Spleen (tissue), 11 donors: ENCODE data around the gene GNS. TPM values are rescaled to one million over a fixed set of nuclear protein-coding genes. Genes with fewer than 3 reads are reported as not detected.

ENCODE experiments used
- DNase-seq: peaks from one replicate; pipeline ENCODE4 v3.0.0-alpha.2; 2020
- H3K27ac ChIP-seq, 8 donors: fragments of 200-600 bp; sonication (generic) in 7 of 8; 1 replicate in 4 of 8; 2 replicates in 4 of 8; pipeline versions ENCODE4 v1.5.0 to v1.8.0; 2016 to 2021; ENCODE audit warnings: inconsistent platforms in 4 of 8, mild to moderate bottlenecking in 4 of 8, moderate library complexity in 1 of 8
- H3K27me3 ChIP-seq, 7 donors: fragments of 200-600 bp; sonication (generic) in 6 of 7; replicated peaks in 1 of 7; 1 replicate in 4 of 7; 2 replicates in 3 of 7; pipeline versions ENCODE4 v1.5.0 to v1.8.0; 2016 to 2021; ENCODE audit warnings: inconsistent platforms in 3 of 7, mild to moderate bottlenecking in 1 of 7
- H3K36me3 ChIP-seq, 6 donors: fragments of 200-600 bp; sonication (generic) in 5 of 6; 1 replicate in 4 of 6; 2 replicates in 2 of 6; pipeline versions ENCODE4 v1.5.0 to v1.8.0; 2016 to 2021; ENCODE audit warnings: inconsistent platforms in 2 of 6
- H3K4me1 ChIP-seq, 6 donors: fragments of 200-600 bp; sonication (generic) in 5 of 6; 1 replicate in 3 of 6; 2 replicates in 3 of 6; pipeline versions ENCODE4 v1.5.0 to v1.8.0; 2016 to 2021; ENCODE audit warnings: inconsistent platforms in 3 of 6
- H3K4me3 ChIP-seq, 8 donors: fragments of 200-600 bp; sonication (generic) in 7 of 8; 1 replicate in 4 of 8; 2 replicates in 4 of 8; pipeline versions ENCODE4 v1.5.0 to v1.8.0; 2016 to 2021; ENCODE audit warnings: inconsistent platforms in 4 of 8, mild to moderate bottlenecking in 4 of 8, moderate library complexity in 2 of 8
- H3K9me3 ChIP-seq, 8 donors: fragments of 200-600 bp; sonication (generic) in 7 of 8; 1 replicate in 4 of 8; 2 replicates in 4 of 8; pipeline versions ENCODE4 v1.5.0 to v1.8.0; 2016 to 2021; ENCODE audit warnings: inconsistent platforms in 4 of 8
- POLR2A ChIP-seq, 3 donors: fragments of 450-650 bp; IDR thresholded peaks; one replicate each; pipeline ENCODE4 v1.5.1; 2017; ENCODE audit warnings: antibody characterized with exemption in 3 of 3, mild to moderate bottlenecking in 1 of 3
- POLR2AphosphoS5 ChIP-seq, 3 donors: sonication (generic); formaldehyde crosslinking; IDR thresholded peaks; one replicate each; pipeline ENCODE4 v1.5.1; 2017; ENCODE audit warnings: antibody characterized with exemption in 3 of 3
- WGBS, 5 donors: extraction: QIAGEN DNeasy Blood & Tissue Kit in 3 of 5; methylation state at CpG; one replicate each; pipeline versions ENCODE4 v1.1.5 to v1.1.7; 2013 to 2018; 5-methylcytosine and 5-hydroxymethylcytosine counted together
- intact Hi-C: fragments of 100-400 bp; cut with DNase I; formaldehyde crosslinking; loops from one replicate; pipeline ENCODE4 v1.15.0; 2023; ENCODE audit warnings: low total_unique reads
- polyA plus RNA-seq, 3 donors: library from polyadenylated mRNA; stranded (reverse); fragments of 200-250 nt; gene quantifications; one replicate each; pipeline ENCODE4 v1.2.1, GENCODE V29; 2013
- total RNA-seq, 7 donors: library from RNA; depleted of rRNA in 3 of 7; stranded (reverse); fragments of >200 nt in 3 of 7; fragmentation: NEBNext Ultra II Directional in 4 of 7; extraction: Animal tissue kit (Norgen Biotek cat#: 25700) in 4 of 7; gene quantifications; one replicate each; pipeline versions ENCODE4 v1.1.0 to v1.2.1, GENCODE V29; 2016 to 2021
- TF ChIP-seq, protein P1 (sequence below), 11 experiments: fragments of 200-600 bp in 7 of 11; fragments of 450-650 bp in 4 of 11; sonication (generic) in 4 of 11; IDR thresholded peaks in 8 of 11; conservative IDR thresholded peaks in 3 of 11; 1 replicate in 7 of 11; 2 replicates in 4 of 11; pipeline versions ENCODE4 v1.4.0 to v1.8.0; 2016 to 2021; ENCODE audit warnings: antibody characterized with exemption in 11 of 11, inconsistent platforms in 4 of 11, mild to moderate bottlenecking in 1 of 11
- donor health status: healthy with polysubstance abuse.
- donor health status: DM: no; HTN: no; CAD: no; lungs with moderate emphysema.
- donor health status: DM: no; HTN: no; CAD: no.
- donor health status: Bipolar disorder and iron deficiency.
- donor health status: healthy.
- donor health status: DM: no; HTN: no; CAD: no.
- donor health status: DM: yes; HTN: yes; CAD: no.

GNS gene
- total and polyA plus RNA-seq, 10 donors: 8.3 to 154 (median 126) TPM

DNA sequence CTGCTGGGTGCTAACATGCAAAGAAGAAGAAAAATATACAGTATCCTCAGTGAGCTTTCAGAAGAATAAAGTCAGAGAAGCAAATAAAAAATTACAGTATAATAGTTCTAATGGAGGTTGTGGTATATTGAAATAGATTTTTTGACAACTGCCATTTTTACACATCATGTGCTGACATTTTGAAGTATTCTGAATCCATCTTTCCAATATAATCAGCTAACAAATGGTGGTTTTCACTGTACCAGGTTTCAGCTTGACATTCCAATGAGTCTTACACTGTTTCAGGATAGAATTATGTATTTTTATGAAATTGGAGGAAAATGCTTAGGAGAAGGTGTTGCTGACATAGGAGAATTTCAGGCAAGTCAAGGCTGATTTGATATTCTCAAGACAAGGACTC is 39.0 kb upstream of the GNS start:
- H3K9me3 ChIP-seq: no peaks in the 10 kb centered on the region
- DNase-seq: no peak
- intact Hi-C loops: no loop called here
- H3K27me3 ChIP-seq: peaks cover 0 to 4% (median 0%) of the 10 kb centered on the region in 7 donors
- no peaks in the 10 kb centered on the region for H3K36me3 ChIP-seq
- H3K27ac ChIP-seq: no peak overlapping the region
- H3K4me3 ChIP-seq: no peak overlapping the region
- H3K4me1 ChIP-seq: peaks cover 0 to 21% (median 3%) of the 10 kb centered on the region in 6 donors
- TF ChIP-seq, protein P1, sequence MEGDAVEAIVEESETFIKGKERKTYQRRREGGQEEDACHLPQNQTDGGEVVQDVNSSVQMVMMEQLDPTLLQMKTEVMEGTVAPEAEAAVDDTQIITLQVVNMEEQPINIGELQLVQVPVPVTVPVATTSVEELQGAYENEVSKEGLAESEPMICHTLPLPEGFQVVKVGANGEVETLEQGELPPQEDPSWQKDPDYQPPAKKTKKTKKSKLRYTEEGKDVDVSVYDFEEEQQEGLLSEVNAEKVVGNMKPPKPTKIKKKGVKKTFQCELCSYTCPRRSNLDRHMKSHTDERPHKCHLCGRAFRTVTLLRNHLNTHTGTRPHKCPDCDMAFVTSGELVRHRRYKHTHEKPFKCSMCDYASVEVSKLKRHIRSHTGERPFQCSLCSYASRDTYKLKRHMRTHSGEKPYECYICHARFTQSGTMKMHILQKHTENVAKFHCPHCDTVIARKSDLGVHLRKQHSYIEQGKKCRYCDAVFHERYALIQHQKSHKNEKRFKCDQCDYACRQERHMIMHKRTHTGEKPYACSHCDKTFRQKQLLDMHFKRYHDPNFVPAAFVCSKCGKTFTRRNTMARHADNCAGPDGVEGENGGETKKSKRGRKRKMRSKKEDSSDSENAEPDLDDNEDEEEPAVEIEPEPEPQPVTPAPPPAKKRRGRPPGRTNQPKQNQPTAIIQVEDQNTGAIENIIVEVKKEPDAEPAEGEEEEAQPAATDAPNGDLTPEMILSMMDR (IDR thresholded peaks at IDR 0.05 in 8 of 11, conservative IDR thresholded peaks at IDR 0.05 in 3 of 11): no peak
- no peak for TF ChIP-seq POLR2AphosphoS5 (IDR thresholded peaks at IDR 0.05)
- TF ChIP-seq POLR2A (IDR thresholded peaks at IDR 0.05): no peak

DNA sequence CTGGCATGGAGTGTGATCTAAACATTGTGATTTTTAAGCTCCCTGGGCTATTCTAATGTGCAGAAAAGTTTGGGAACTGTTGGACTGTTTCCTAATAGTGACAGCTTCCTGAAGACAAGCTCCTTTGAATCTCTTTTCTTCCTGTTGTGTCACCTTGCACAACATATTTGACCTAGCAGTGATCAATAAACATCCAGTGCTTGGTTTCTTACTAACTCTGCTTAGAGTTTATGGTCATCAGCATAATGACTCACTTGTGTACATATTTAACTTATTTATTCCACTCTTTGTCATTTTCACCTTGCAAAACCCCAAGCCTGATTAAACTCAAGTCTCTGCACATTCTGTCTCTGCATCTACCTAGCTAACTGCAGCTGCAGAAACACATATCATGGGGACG is 38.0 kb upstream of the GNS start:
- Histone ChIP-seq H3K4me1 (peaks cover 0 to 18% (median 1%) of the 10 kb centered on the region in 6 donors), H3K27ac (no peak overlapping the region), H3K36me3 (no peaks in the 10 kb centered on the region), H3K27me3 (peaks cover 0 to 4% (median 0%) of the 10 kb centered on the region in 7 donors), H3K9me3 (no peaks in the 10 kb centered on the region), H3K4me3 (no peak overlapping the region)
- no peak for DNase-seq
- intact Hi-C loops: no loop called here
- WGBS, 5 donors: 80 to 97% (median 91%) methylated on average over 1 of the region's 1 CpG
- TF ChIP-seq, protein P1 (IDR thresholded peaks at IDR 0.05 in 8 of 11, conservative IDR thresholded peaks at IDR 0.05 in 3 of 11): no peak
- TF ChIP-seq POLR2AphosphoS5 (IDR thresholded peaks at IDR 0.05): no peak

DNA sequence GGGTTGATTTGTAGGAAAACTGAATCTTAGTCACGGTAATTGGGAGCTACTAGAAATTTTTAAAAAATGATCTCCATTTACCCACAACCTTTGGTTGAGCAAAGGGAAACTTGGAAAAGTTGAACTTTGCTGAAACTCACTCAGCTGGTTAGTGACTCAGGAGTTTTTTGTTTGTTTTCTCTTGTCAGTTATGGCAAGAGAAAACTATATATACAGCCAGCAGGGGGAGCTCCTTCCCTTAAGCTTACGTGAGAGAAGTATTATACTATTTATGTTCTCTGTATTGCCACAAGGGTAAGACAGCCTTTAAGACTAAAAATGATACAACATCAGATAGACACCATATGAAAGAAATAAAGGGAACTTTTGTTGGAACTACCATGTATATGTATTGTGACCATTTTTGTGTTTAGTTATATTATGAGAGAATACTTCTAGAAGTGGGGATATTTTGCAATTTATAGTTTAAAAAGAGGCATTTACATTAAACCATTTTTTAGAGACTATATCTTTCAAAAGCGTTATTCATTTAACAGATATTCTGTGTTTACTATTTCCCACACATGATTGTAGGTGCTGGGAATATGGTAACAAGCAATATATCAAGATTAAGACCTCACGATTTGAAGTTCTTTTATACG is 37.1 kb upstream of the GNS start:
- Histone ChIP-seq H3K4me1 (peaks cover 0 to 12% (median 0%) of the 10 kb centered on the region in 6 donors), H3K27ac (no peak overlapping the region), H3K4me3 (no peak overlapping the region), H3K27me3 (peaks cover 0 to 4% (median 0%) of the 10 kb centered on the region in 7 donors), H3K36me3 (no peaks in the 10 kb centered on the region), H3K9me3 (no peaks in the 10 kb centered on the region)
- intact Hi-C loops: no loop called here
- no peak for DNase-seq
- TF ChIP-seq, protein P1 (IDR thresholded peaks at IDR 0.05 in 8 of 11, conservative IDR thresholded peaks at IDR 0.05 in 3 of 11): peak; percentile 38 to 83 (median 61)
- TF ChIP-seq POLR2AphosphoS5 (IDR thresholded peaks at IDR 0.05): no peak
- WGBS, 5 donors: 58 to 66% (median 65%) methylated on average over 5 of the region's 5 CpGs

DNA sequence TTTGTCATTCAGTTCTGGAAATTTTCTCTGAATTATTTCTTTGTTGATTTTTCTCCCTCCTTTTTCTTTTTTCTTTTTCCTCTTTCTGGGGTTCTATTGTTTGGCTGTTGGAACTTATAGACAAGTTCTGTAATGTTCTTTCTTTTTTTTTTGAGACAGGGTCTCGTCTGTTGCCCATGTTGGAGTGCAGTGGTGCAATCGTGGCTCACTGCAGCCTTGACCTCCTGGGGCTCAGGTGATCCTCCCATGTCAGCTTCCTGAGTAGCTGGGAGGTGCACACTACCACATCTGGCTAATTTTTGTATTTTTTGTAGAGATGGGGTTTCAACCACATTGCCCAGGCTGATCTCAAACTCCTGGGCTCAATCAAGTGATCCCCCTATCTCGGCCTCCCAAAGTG is 35.1 kb upstream of the GNS start:
- TF ChIP-seq, protein P1 (IDR thresholded peaks at IDR 0.05 in 8 of 11, conservative IDR thresholded peaks at IDR 0.05 in 3 of 11): no peak
- no peak for TF ChIP-seq POLR2A (IDR thresholded peaks at IDR 0.05)
- no peak for TF ChIP-seq POLR2AphosphoS5 (IDR thresholded peaks at IDR 0.05)
- H3K27me3 ChIP-seq: no peaks in the 10 kb centered on the region
- no peak overlapping the region for H3K4me3 ChIP-seq
- H3K27ac ChIP-seq: no peak overlapping the region
- H3K36me3 ChIP-seq: no peaks in the 10 kb centered on the region
- no peaks in the 10 kb centered on the region for H3K9me3 ChIP-seq
- 71 to 85% (median 75%) methylated on average over 3 of the region's 3 CpGs for WGBS, 5 donors
- peaks cover 0 to 6% (median 0%) of the 10 kb centered on the region in 6 donors for H3K4me1 ChIP-seq
- intact Hi-C loops: no loop called here
- DNase-seq: no peak
